Measurements from ENCODE around the gene UGT3A1. TPM values are rescaled to one million over a fixed set of nuclear protein-coding genes. Genes with fewer than 3 reads are reported as not detected.

The UGT3A1 gene
- total and polyA plus RNA-seq, 2 donors (not counting 3 experiments of a cell fraction or from before 2014, with no cell fraction given), result not detected

- Histone ChIP-seq H3K27ac (ENCODE audit: insufficient read depth, low read depth, low read length) (no peak overlapping the region), H4K20me1 (replicated peaks; ENCODE audit: control insufficient read depth, extremely low read depth, insufficient read depth, low read length) (no peaks in the 10 kb centered on the region), H3K4me2 (ENCODE audit: insufficient read depth, low read length) (no peak overlapping the region), H3K79me2 (ENCODE audit: control insufficient read depth, insufficient read depth, low read length) (no peaks in the 10 kb centered on the region), H3K4me1 (ENCODE audit: control insufficient read depth, extremely low read depth, insufficient read depth, low read length) (no peaks in the 10 kb centered on the region), H3K4me3 (replicated peaks in 1 of 3; ENCODE audit: insufficient read depth in 1 of 3, low read depth in 1 of 3, low read length in 3 of 3) (no peak overlapping the region), H3K9me3 (replicated peaks; ENCODE audit: control insufficient read depth, insufficient read depth, low read length) (no peaks in the 10 kb centered on the region), H2AFZ (ENCODE audit: low read depth, low read length) (no peak overlapping the region), H3K9ac (replicated peaks; ENCODE audit: extremely low read depth, insufficient read depth, low read length) (no peak overlapping the region), H3K9me1 (replicated peaks; ENCODE audit: control insufficient read depth, extremely low read depth, insufficient read depth, low read length) (no peaks in the 10 kb centered on the region), H3K36me3 (ENCODE audit: control insufficient read depth in 2 of 2, extremely low read depth in 1 of 2, insufficient read depth in 2 of 2, low read length in 2 of 2) (no peaks in the 10 kb centered on the region), H3K27me3 (ENCODE audit: control insufficient read depth in 2 of 2, insufficient read depth in 2 of 2, low read length in 2 of 2) (no peaks in the 10 kb centered on the region)
- dilution Hi-C loops (cut with MboI; ENCODE audit: extremely low pct_ligation_motif_present, low sequenced_read_pairs), result no loop called here
- ChIA-PET POLR2A (no interaction called here), CTCF (no interaction called here)
- no peak for TF ChIP-seq CTCF (IDR thresholded peaks at IDR 0.05; ENCODE audit: extremely low read depth in 1 of 2, insufficient read depth in 1 of 2, low read depth in 1 of 2, low read length in 2 of 2)
- TF ChIP-seq JUN (IDR thresholded peaks at IDR 0.05; ENCODE audit: borderline replicate concordance, insufficient read depth, insufficient read length, low read depth), result no peak
- no peak for TF ChIP-seq GATA2 (IDR thresholded peaks at IDR 0.05; ENCODE audit: insufficient read depth, insufficient read length, low read depth, low read length)
- no peak for TF ChIP-seq MYC (IDR thresholded peaks at IDR 0.05; ENCODE audit: low read depth, low read length)
- TF ChIP-seq, protein P1, sequence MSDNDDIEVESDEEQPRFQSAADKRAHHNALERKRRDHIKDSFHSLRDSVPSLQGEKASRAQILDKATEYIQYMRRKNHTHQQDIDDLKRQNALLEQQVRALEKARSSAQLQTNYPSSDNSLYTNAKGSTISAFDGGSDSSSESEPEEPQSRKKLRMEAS (IDR thresholded peaks at IDR 0.05; ENCODE audit: insufficient read depth, insufficient read length), result no peak
- no peak for TF ChIP-seq POLR2AphosphoS5 (IDR thresholded peaks at IDR 0.05; ENCODE audit: insufficient read depth, low read depth, low read length)
- no peak for TF ChIP-seq EZH2 (IDR thresholded peaks at IDR 0.05; ENCODE audit: borderline replicate concordance, low read depth, low read length, severe bottlenecking)
- TF ChIP-seq POLR2A (IDR thresholded peaks at IDR 0.05; ENCODE audit: low read depth, low read length), result no peak
- no peak for TF ChIP-seq FOS (IDR thresholded peaks at IDR 0.05; ENCODE audit: borderline replicate concordance, insufficient read depth, low read length)
- FAIRE-seq (no peak), DNase-seq (ENCODE audit: low read depth, low spot score) (no peak)
- BruUV-seq (replicated peaks), result no TSS peak
- intact Hi-C loops (cut with micrococcal nuclease), result no loop called here
Observed at GRCh38 chr5:36017004-36017403, 25.8 kb upstream of the UGT3A1 start.

Measured in endothelial cell of umbilical vein (primary cell).